ELR (cell line): ENCODE results near the gene SAMD4B.
A peak's percentile ranks its signal among the peaks of the same experiment; 100 is the strongest.
"Not testable (repeated sequence)": the region's sequence is repeated elsewhere in the genome, so short reads cannot be mapped to it uniquely, and the experiment has no call there.

ENCODE experiments used
- DNase-seq: peaks from one replicate; pipeline ENCODE4 v3.0.0-alpha.2; 2015; ENCODE audit warnings: low read depth

SAMD4B gene

GRCh38 chr19:39365531-39365930, 23.3 kb downstream of the SAMD4B start:
- no peak for DNase-seq

- DNase-seq: no peak
Observed at GRCh38 chr19:39369200-39369599, 27.0 kb downstream of the SAMD4B start.

GRCh38 chr19:39370735-39371134, 28.5 kb downstream of the SAMD4B start:
- no peak for DNase-seq

- DNase-seq: peak; percentile 48
Observed at GRCh38 chr19:39372047-39372802, 30.0 kb downstream of the SAMD4B start.

GRCh38 chr19:39372941-39373340, 30.7 kb downstream of the SAMD4B start:
- no peak for DNase-seq

GRCh38 chr19:39375929-39376328, 33.7 kb downstream of the SAMD4B start:
- no peak for DNase-seq

- no peak for DNase-seq
Observed at GRCh38 chr19:39377373-39378362, 35.4 kb downstream of the SAMD4B start.

GRCh38 chr19:39379366-39379765, 37.1 kb downstream of the SAMD4B start:
- DNase-seq: not testable (repeated sequence)

GRCh38 chr19:39379865-39380396, 37.7 kb downstream of the SAMD4B start:
- DNase-seq: no peak

- no peak for DNase-seq
Observed at GRCh38 chr19:39380521-39381502, 38.6 kb downstream of the SAMD4B start.

GRCh38 chr19:39381910-39382611, 39.8 kb downstream of the SAMD4B start:
- DNase-seq: no peak

- DNase-seq: no peak
Observed at GRCh38 chr19:39382991-39383828, 41.0 kb downstream of the SAMD4B start.

- no peak for DNase-seq
Observed at GRCh38 chr19:39384839-39385568, 42.8 kb downstream of the SAMD4B start.

GRCh38 chr19:39385629-39386411, 43.6 kb downstream of the SAMD4B start:
- DNase-seq: no peak

GRCh38 chr19:39386557-39386956, 44.3 kb downstream of the SAMD4B start:
- no peak for DNase-seq

- DNase-seq: no peak
Observed at GRCh38 chr19:39388657-39389056, 46.4 kb downstream of the SAMD4B start.

- no peak for DNase-seq
Observed at GRCh38 chr19:39389631-39390414, 47.6 kb downstream of the SAMD4B start.

- DNase-seq: no peak
Observed at GRCh38 chr19:39390451-39390750, 48.2 kb downstream of the SAMD4B start.
